GM10847 (cell line): ENCODE data around the gene FN1.

ENCODE experiments used
- POLR2A ChIP-seq: IDR thresholded peaks from 2 replicates; pipeline ENCODE4 v1.6.1; 2011; ENCODE audit not compliant: insufficient read length; ENCODE audit errors: extremely low read depth

Gene FN1

GRCh38 chr2:215332872-215333595 is 102.8 kb downstream of the FN1 start:
- no peak for TF ChIP-seq POLR2A

GRCh38 chr2:215328066-215328465 is 107.8 kb downstream of the FN1 start:
- TF ChIP-seq POLR2A = no peak

- no peak for TF ChIP-seq POLR2A
Observed at GRCh38 chr2:215324811-215325210, 111.1 kb downstream of the FN1 start.

GRCh38 chr2:215320679-215321078 is 115.2 kb downstream of the FN1 start:
- TF ChIP-seq POLR2A = no peak

- no peak for TF ChIP-seq POLR2A
Observed at GRCh38 chr2:215320102-215320501, 115.8 kb downstream of the FN1 start.

- no peak for TF ChIP-seq POLR2A
Observed at GRCh38 chr2:215319500-215319899, 116.4 kb downstream of the FN1 start.

- no peak for TF ChIP-seq POLR2A
Observed at GRCh38 chr2:215316336-215316735, 119.5 kb downstream of the FN1 start.

GRCh38 chr2:215315301-215315700 is 120.6 kb downstream of the FN1 start:
- no peak for TF ChIP-seq POLR2A

- no peak for TF ChIP-seq POLR2A
Observed at GRCh38 chr2:215314896-215315295, 121.0 kb downstream of the FN1 start.

- TF ChIP-seq POLR2A = no peak
Observed at GRCh38 chr2:215313255-215313613, 122.6 kb downstream of the FN1 start.

GRCh38 chr2:215311625-215312396 is 124.1 kb downstream of the FN1 start, which contains the start of gene ATIC:
TSS of gene ATIC (plus strand) at chr2:215312059. CDS start at chr2:215312143, 84 bp downstream.
- peak; percentile 75 for TF ChIP-seq POLR2A
